ENCODE results near the gene STK11.
A peak's percentile ranks its signal among the peaks of the same experiment; 100 is the strongest.

STK11 gene

GRCh38 chr19:1157931-1158884 is 47.4 kb upstream of the STK11 start:
- no peak for DNase-seq (ENCODE audit: low spot score)
- Histone ChIP-seq H3K4ac (ENCODE audit: low read length) (no peak overlapping the region), H2AFZ (ENCODE audit: low read length) (no peak overlapping the region), H3K14ac (ENCODE audit: low read length) (peak overlapping the region; percentile 38), H4K91ac (ENCODE audit: low read depth, low read length, poor library complexity) (no peak overlapping the region), H3K27me3 (ENCODE audit: control insufficient read depth in 3 of 3, insufficient read depth in 3 of 3, low read depth in 1 of 3, low read length in 3 of 3) (peaks cover 0 to 2% (median 0%) of the 10 kb centered on the region in 3 experiments), H3K23ac (ENCODE audit: low read depth, low read length, poor library complexity) (peak overlapping the region; percentile 85), H3K4me2 (ENCODE audit: insufficient read depth, low read length, poor library complexity, severe bottlenecking) (no peak overlapping the region), H2BK5ac (ENCODE audit: low read length) (peak overlapping the region; percentile 82), H4K8ac (ENCODE audit: low read depth, low read length) (no peak overlapping the region), H3K4me1 (ENCODE audit: control insufficient read depth in 2 of 2, insufficient read depth in 1 of 2, low read depth in 1 of 2, low read length in 2 of 2) (peaks cover 0 to 6% of the 10 kb centered on the region in 2 donors), H3K36me3 (replicated peaks in 1 of 2; ENCODE audit: control insufficient read depth in 2 of 2, insufficient read depth in 2 of 2, low read length in 2 of 2) (peaks cover 0 to 3% of the 10 kb centered on the region in 2 donors), H2BK120ac (ENCODE audit: low read depth, low read length) (no peak overlapping the region), H3K9me3 (replicated peaks in 1 of 2; ENCODE audit: control insufficient read depth in 2 of 2, insufficient read depth in 1 of 2, low read depth in 1 of 2, low read length in 2 of 2) (peaks cover 0 to 1% of the 10 kb centered on the region in 2 donors), H3K27ac (replicated peaks; ENCODE audit: low read length) (no peak overlapping the region), H3K4me3 (ENCODE audit: low read length in 2 of 2) (peak overlapping the region in 1 of 2 donors; percentile 35), H2BK12ac (ENCODE audit: low read length) (peak overlapping the region; percentile 58), H3K79me1 (ENCODE audit: low read depth, low read length) (peaks cover 21% of the 10 kb centered on the region), H2AK5ac (ENCODE audit: low read depth, low read length) (peak overlapping the region; percentile 46), H3K18ac (ENCODE audit: low read length) (peak overlapping the region; percentile 57), H2BK15ac (ENCODE audit: low read length) (no peak overlapping the region), H3K9ac (ENCODE audit: low read depth, low read length, poor library complexity) (no peak overlapping the region)
- no CpG with 5 or more reads among the region's 69 CpGs for WGBS, 2 donors (ENCODE audit: extremely low coverage in 2 of 2, insufficient read length in 2 of 2, insufficient replicate concordance in 1 of 2)

GRCh38 chr19:1158885-1159448 is 46.6 kb upstream of the STK11 start:
- Histone ChIP-seq H3K27ac (replicated peaks; ENCODE audit: low read length) (no peak overlapping the region), H3K4me3 (ENCODE audit: low read length in 2 of 2) (no peak overlapping the region), H3K4me1 (ENCODE audit: control insufficient read depth in 2 of 2, insufficient read depth in 1 of 2, low read depth in 1 of 2, low read length in 2 of 2) (peaks cover 0 to 6% of the 10 kb centered on the region in 2 donors), H4K91ac (ENCODE audit: low read depth, low read length, poor library complexity) (no peak overlapping the region), H4K8ac (ENCODE audit: low read depth, low read length) (no peak overlapping the region), H3K27me3 (ENCODE audit: control insufficient read depth in 3 of 3, insufficient read depth in 3 of 3, low read depth in 1 of 3, low read length in 3 of 3) (peaks cover 0 to 2% (median 0%) of the 10 kb centered on the region in 3 experiments), H2AK5ac (ENCODE audit: low read depth, low read length) (no peak overlapping the region), H2BK12ac (ENCODE audit: low read length) (peak overlapping the region; percentile 58), H3K79me1 (ENCODE audit: low read depth, low read length) (peaks cover 21% of the 10 kb centered on the region), H3K36me3 (replicated peaks in 1 of 2; ENCODE audit: control insufficient read depth in 2 of 2, insufficient read depth in 2 of 2, low read length in 2 of 2) (no peaks in the 10 kb centered on the region), H3K18ac (ENCODE audit: low read length) (no peak overlapping the region), H3K4me2 (ENCODE audit: insufficient read depth, low read length, poor library complexity, severe bottlenecking) (no peak overlapping the region), H3K14ac (ENCODE audit: low read length) (peak overlapping the region; percentile 21), H2AFZ (ENCODE audit: low read length) (no peak overlapping the region), H2BK15ac (ENCODE audit: low read length) (no peak overlapping the region), H3K23ac (ENCODE audit: low read depth, low read length, poor library complexity) (peak overlapping the region; percentile 85), H3K9me3 (replicated peaks in 1 of 2; ENCODE audit: control insufficient read depth in 2 of 2, insufficient read depth in 1 of 2, low read depth in 1 of 2, low read length in 2 of 2) (peaks cover 0 to 1% of the 10 kb centered on the region in 2 donors), H2BK120ac (ENCODE audit: low read depth, low read length) (no peak overlapping the region), H3K4ac (ENCODE audit: low read length) (no peak overlapping the region), H3K9ac (ENCODE audit: low read depth, low read length, poor library complexity) (no peak overlapping the region), H2BK5ac (ENCODE audit: low read length) (no peak overlapping the region)
- DNase-seq (ENCODE audit: low spot score): no peak
- no CpG with 5 or more reads among the region's 32 CpGs for WGBS, 2 donors (ENCODE audit: extremely low coverage in 2 of 2, insufficient read length in 2 of 2, insufficient replicate concordance in 1 of 2)

- no peak overlapping the region for H2AFZ ChIP-seq (ENCODE audit: low read length)
- WGBS, 2 donors (ENCODE audit: extremely low coverage in 2 of 2, insufficient read length in 2 of 2, insufficient replicate concordance in 1 of 2): no CpG with 5 or more reads among the region's 31 CpGs
- H2BK5ac ChIP-seq (ENCODE audit: low read length): peak overlapping the region; percentile 24
- no peak overlapping the region for H2BK15ac ChIP-seq (ENCODE audit: low read length)
- no peak overlapping the region for H3K4me3 ChIP-seq (ENCODE audit: low read length in 2 of 2)
- H3K4ac ChIP-seq (ENCODE audit: low read length): peak overlapping the region; percentile 89
- H3K4me1 ChIP-seq (ENCODE audit: control insufficient read depth in 2 of 2, insufficient read depth in 1 of 2, low read depth in 1 of 2, low read length in 2 of 2): peaks cover 0 to 6% of the 10 kb centered on the region in 2 donors
- H3K4me2 ChIP-seq (ENCODE audit: insufficient read depth, low read length, poor library complexity, severe bottlenecking): no peak overlapping the region
- H3K23ac ChIP-seq (ENCODE audit: low read depth, low read length, poor library complexity): peak overlapping the region; percentile 44
- peak overlapping the region; percentile 90 for H3K14ac ChIP-seq (ENCODE audit: low read length)
- no peaks in the 10 kb centered on the region for H3K36me3 ChIP-seq (replicated peaks in 1 of 2; ENCODE audit: control insufficient read depth in 2 of 2, insufficient read depth in 2 of 2, low read length in 2 of 2)
- H3K9ac ChIP-seq (ENCODE audit: low read depth, low read length, poor library complexity): no peak overlapping the region
- H3K27ac ChIP-seq (replicated peaks; ENCODE audit: low read length): no peak overlapping the region
- H2BK12ac ChIP-seq (ENCODE audit: low read length): no peak overlapping the region
- DNase-seq (ENCODE audit: low spot score): no peak
- peaks cover 23% of the 10 kb centered on the region for H3K79me1 ChIP-seq (ENCODE audit: low read depth, low read length)
- peaks cover 0 to 2% (median 0%) of the 10 kb centered on the region in 3 experiments for H3K27me3 ChIP-seq (ENCODE audit: control insufficient read depth in 3 of 3, insufficient read depth in 3 of 3, low read depth in 1 of 3, low read length in 3 of 3)
- peak overlapping the region; percentile 35 for H3K18ac ChIP-seq (ENCODE audit: low read length)
- H4K91ac ChIP-seq (ENCODE audit: low read depth, low read length, poor library complexity): peak overlapping the region; percentile 79
- H2AK5ac ChIP-seq (ENCODE audit: low read depth, low read length): no peak overlapping the region
- peaks cover 0 to 1% of the 10 kb centered on the region in 2 donors for H3K9me3 ChIP-seq (replicated peaks in 1 of 2; ENCODE audit: control insufficient read depth in 2 of 2, insufficient read depth in 1 of 2, low read depth in 1 of 2, low read length in 2 of 2)
- H4K8ac ChIP-seq (ENCODE audit: low read depth, low read length): peak overlapping the region; percentile 6
- no peak overlapping the region for H2BK120ac ChIP-seq (ENCODE audit: low read depth, low read length)
These were observed 45.5 kb upstream of the STK11 start for GRCh38 chr19:1159864-1160595.

Data from neuronal stem cell (in vitro differentiated cells).